Panc1 (cell line): ENCODE measurements around the gene MTUS2. TPM values are rescaled to one million over a fixed set of nuclear protein-coding genes. Genes with fewer than 3 reads are reported as not detected.

Experiments used
- ATAC-seq: fragments of 200-7000 bp; cut with Tn5 transposase; 2 replicates; pipeline ENCODE4 v1.9.1; 2020; ENCODE audit warnings: mild to moderate bottlenecking, moderate library complexity
- BruUV-seq: library from RNA; stranded (reverse); fragments of 400-500 nt; replicated peaks from 2 replicates; lab custom pipeline; 2021; lab: Mats Ljungman, UMichigan
- CTCF ChIA-PET: fragments of 300-600 bp; sonication (Branson Sonifier 250); formaldehyde crosslinking; loops from one replicate; lab custom pipeline; 2022; ENCODE audit warnings: antibody characterized with exemption; lab: Charles Lee
- POLR2A ChIA-PET: fragments of 300-600 bp; sonication (Branson Sonifier 250); formaldehyde crosslinking; loops from one replicate; lab custom pipeline; 2022; ENCODE audit warnings: antibody characterized with exemption; lab: Charles Lee
- DNase-seq: peaks from one replicate; pipeline ENCODE4 v3.0.0-alpha.2; 2010; ENCODE audit warnings: low read depth, low spot score
- H3K27ac ChIP-seq: 2 replicates; pipeline ENCODE4 v1.5.1; 2011; ENCODE audit warnings: mild to moderate bottlenecking, low read length, inconsistent platforms
- H3K27me3 ChIP-seq: fragments of 200-500 bp; sonication (Bioruptor generic); 2 replicates; pipeline ENCODE4 v1.6.0; 2014; ENCODE audit warnings: low read length, inconsistent platforms; ENCODE audit not compliant: control insufficient read depth, insufficient read depth
- H3K36me3 ChIP-seq: fragments of 200-500 bp; sonication (Bioruptor generic); 2 replicates; pipeline ENCODE4 v1.5.1; 2014; ENCODE audit warnings: inconsistent platforms, mild to moderate bottlenecking, low read length, moderate library complexity; ENCODE audit not compliant: control insufficient read depth, insufficient read depth
- H3K4me1 ChIP-seq: 2 replicates; pipeline ENCODE4 v1.5.1; 2011; ENCODE audit warnings: inconsistent platforms, mild to moderate bottlenecking, low read length, moderate library complexity; ENCODE audit not compliant: control insufficient read depth, insufficient read depth
- H3K4me3 ChIP-seq, 2 experiments: 2 replicates each; pipeline ENCODE4 v1.5.1; 2011 to 2012; ENCODE audit warnings: low read depth in 2 of 2, low read length in 2 of 2, mild to moderate bottlenecking in 2 of 2, inconsistent platforms in 1 of 2, moderate library complexity in 1 of 2
- H3K9me3 ChIP-seq: fragments of 200-500 bp; sonication (Bioruptor generic); 2 replicates; pipeline ENCODE4 v1.5.1; 2014; ENCODE audit warnings: low read depth, mild to moderate bottlenecking, inconsistent platforms, low read length, moderate library complexity; ENCODE audit not compliant: control insufficient read depth, insufficient read depth
- CTCF ChIP-seq: fragments of 450-650 bp; IDR thresholded peaks from 2 replicates; pipeline ENCODE4 v1.5.1; 2017; ENCODE audit warnings: mild to moderate bottlenecking
- POLR2AphosphoS5 ChIP-seq: IDR thresholded peaks from 2 replicates; pipeline ENCODE4 v1.6.1; 2012; ENCODE audit warnings: mild to moderate bottlenecking, low read depth, low read length, moderate library complexity
- REST ChIP-seq, 2 experiments: IDR thresholded peaks; 2 replicates each; pipeline ENCODE4 v1.6.1; 2011 to 2012; ENCODE audit warnings: low read depth in 2 of 2, control low read depth in 1 of 2, low read length in 1 of 2, mild to moderate bottlenecking in 1 of 2, moderate library complexity in 1 of 2; ENCODE audit not compliant: insufficient read depth in 1 of 2
- SIN3A ChIP-seq: IDR thresholded peaks from 2 replicates; pipeline ENCODE4 v1.6.1; 2012; ENCODE audit warnings: low read depth, mild to moderate bottlenecking, low read length, moderate library complexity, borderline replicate concordance; ENCODE audit not compliant: insufficient read depth
- TCF7L2 ChIP-seq: IDR thresholded peaks from 2 replicates; pipeline ENCODE4 v1.6.1; 2011; ENCODE audit warnings: mild to moderate bottlenecking, low read depth, low read length, inconsistent platforms
- in situ Hi-C: cut with HindIII; loops from 2 replicates; pipeline ENCODE4 v1.10.0; 2016; ENCODE audit warnings: low sequenced_read_pairs, low pct_unique_long_range_greater_than_20kb
- intact Hi-C: fragments of 100-400 bp; cut with micrococcal nuclease; formaldehyde crosslinking; loops from one replicate; pipeline ENCODE4 v1.10.0; 2022; ENCODE audit not compliant: unreplicated experiment
- total RNA-seq: library from RNA; stranded (reverse); gene quantifications from one replicate; pipeline ENCODE4 v1.2.1, GENCODE V29; 2021; ENCODE audit not compliant: unreplicated experiment

Gene MTUS2
- total RNA-seq, 1 experiment from 2014 or later = 0.05 TPM

- ChIA-PET CTCF (interaction anchor here (0.6 kb wide), 1 partner anchor 570 kb away, joined by 3 read pairs; no protein-coding TSS in a partner anchor), POLR2A (no interaction called here)
- H3K27me3 ChIP-seq = no peaks in the 10 kb centered on the region; the same call in 1 of the 2 replicates
- no peak for TF ChIP-seq TCF7L2
- TF ChIP-seq POLR2AphosphoS5 = no peak
- DNase-seq (no peak), ATAC-seq (no peak)
- no peak overlapping the region for H3K4me3 ChIP-seq
- H3K27ac ChIP-seq = no peak overlapping the region
- intact Hi-C loops = no loop called here
- in situ Hi-C loops = no loop called here
- no peaks in the 10 kb centered on the region for H3K4me1 ChIP-seq
- H3K9me3 ChIP-seq = no peaks in the 10 kb centered on the region
- no TSS peak for BruUV-seq
- H3K36me3 ChIP-seq = no peaks in the 10 kb centered on the region
Observed at GRCh38 chr13:28837111-28837510, 17.0 kb downstream of the MTUS2 start.

DNA sequence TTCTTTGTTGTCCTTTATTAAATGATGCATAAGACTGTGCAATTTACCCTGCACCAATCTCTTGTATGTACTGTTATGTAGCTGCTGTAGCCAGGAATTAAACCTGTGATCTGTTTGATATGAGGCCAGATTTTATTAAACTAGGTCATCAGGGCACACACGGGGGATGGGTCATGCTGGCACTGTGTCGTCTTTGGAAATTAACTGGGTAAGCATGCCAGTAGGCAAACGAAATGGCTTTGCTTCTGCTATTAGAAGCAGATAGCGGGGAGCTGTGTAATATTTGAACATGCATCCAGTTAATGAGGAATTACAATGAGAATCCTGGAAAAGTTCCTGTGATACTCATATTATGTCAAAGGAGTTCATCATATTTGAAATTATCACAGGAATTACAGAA is 23.5 kb downstream of the MTUS2 start:
- POLR2A ChIA-PET = no interaction called here
- H3K9me3 ChIP-seq = no peaks in the 10 kb centered on the region
- intact Hi-C loops (no loop called here), in situ Hi-C loops (no loop called here)
- H3K36me3 ChIP-seq = no peaks in the 10 kb centered on the region
- no peaks in the 10 kb centered on the region for H3K4me1 ChIP-seq
- no peak for TF ChIP-seq POLR2AphosphoS5
- no peak for TF ChIP-seq TCF7L2
- TF ChIP-seq REST (IDR thresholded peaks at IDR 0.05; ENCODE audit: insufficient read depth in 1 of 2, low read depth in 2 of 2, low read length in 1 of 2) = no peak
- no peak for TF ChIP-seq SIN3A
- TF ChIP-seq CTCF = no peak
- CTCF ChIA-PET = interaction anchor here (0.6 kb wide), 1 partner anchor 46 kb away, joined by 4 read pairs; no protein-coding TSS in a partner anchor
- no peak overlapping the region for H3K4me3 ChIP-seq
- no peak overlapping the region for H3K27ac ChIP-seq
- BruUV-seq = no TSS peak
- DNase-seq (no peak), ATAC-seq (no peak)
- no peaks in the 10 kb centered on the region for H3K27me3 ChIP-seq

DNA sequence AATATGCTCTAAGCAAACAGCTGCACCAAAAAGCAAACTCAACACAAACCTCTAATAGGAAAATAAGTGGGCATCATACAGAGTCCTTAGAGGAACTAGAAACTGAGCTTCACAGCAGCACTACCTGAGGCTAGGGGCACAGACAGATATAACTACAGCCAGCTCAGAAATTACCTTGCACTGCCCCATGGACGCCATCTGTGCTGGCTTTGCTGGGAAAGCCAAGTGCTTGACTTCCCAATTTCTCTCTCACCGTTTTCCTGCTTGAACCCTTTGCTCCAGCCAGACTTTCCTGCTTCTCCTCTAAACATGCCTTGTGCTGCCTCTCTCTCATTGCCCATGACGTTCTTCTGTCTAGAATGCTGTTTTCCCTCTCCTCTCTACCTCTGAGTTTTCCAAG is 29.3 kb downstream of the MTUS2 start:
- in situ Hi-C loops = no loop called here
- Histone ChIP-seq H3K27me3 (no peaks in the 10 kb centered on the region; the same call in 1 of the 2 replicates), H3K36me3 (no peaks in the 10 kb centered on the region), H3K27ac (no peak overlapping the region), H3K4me3 (no peak overlapping the region), H3K9me3 (no peaks in the 10 kb centered on the region), H3K4me1 (no peaks in the 10 kb centered on the region)
- TF ChIP-seq REST (IDR thresholded peaks at IDR 0.05; ENCODE audit: insufficient read depth in 1 of 2, low read depth in 2 of 2, low read length in 1 of 2) = no peak
- no peak for TF ChIP-seq CTCF
- TF ChIP-seq POLR2AphosphoS5 = no peak
- no peak for TF ChIP-seq TCF7L2
- TF ChIP-seq SIN3A = no peak
- DNase-seq = no peak
- ChIA-PET CTCF (no interaction called here), POLR2A (no interaction called here)
- ATAC-seq = no peak
- intact Hi-C loops = no loop called here
- BruUV-seq = no TSS peak
